GM21526 (cell line): Measurements from ENCODE around the gene CLDN5.
"Not testable (repeated sequence)": the region's sequence is repeated elsewhere in the genome, so short reads cannot be mapped to it uniquely, and the experiment has no call there.

Experiments used
- ATAC-seq: cut with Tn5 transposase; IDR thresholded peaks from one replicate; pipeline ENCODE4 v1.9.1; 2021; ENCODE audit warnings: moderate library complexity; ENCODE audit not compliant: unreplicated experiment, low FRiP score

Gene CLDN5

GRCh38 chr22:19548964-19549363 lies 24.8 kb upstream of the CLDN5 start:
- no peak for ATAC-seq

DNA sequence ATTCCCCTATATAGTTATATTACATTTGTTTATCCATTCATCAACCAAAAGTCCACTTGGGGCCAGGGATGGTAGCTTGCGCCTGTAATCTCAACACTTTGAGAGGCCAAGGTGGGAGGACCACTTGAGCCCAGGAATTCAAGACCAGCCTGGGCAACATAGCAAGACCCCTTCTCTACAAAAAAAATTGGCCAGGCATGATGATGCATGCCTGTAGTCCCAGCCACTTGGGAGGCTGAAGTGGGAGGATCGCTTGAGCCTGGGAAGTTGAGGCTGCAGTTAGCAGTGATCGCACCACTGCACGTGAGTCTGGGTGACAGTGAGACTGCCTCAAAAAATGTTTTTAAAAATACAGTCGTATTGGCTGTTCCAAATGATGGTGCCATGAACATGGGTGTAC lies 24.2 kb upstream of the CLDN5 start:
- ATAC-seq = not testable (repeated sequence)

- no peak for ATAC-seq
Observed at GRCh38 chr22:19547620-19548019, 23.4 kb upstream of the CLDN5 start.

DNA sequence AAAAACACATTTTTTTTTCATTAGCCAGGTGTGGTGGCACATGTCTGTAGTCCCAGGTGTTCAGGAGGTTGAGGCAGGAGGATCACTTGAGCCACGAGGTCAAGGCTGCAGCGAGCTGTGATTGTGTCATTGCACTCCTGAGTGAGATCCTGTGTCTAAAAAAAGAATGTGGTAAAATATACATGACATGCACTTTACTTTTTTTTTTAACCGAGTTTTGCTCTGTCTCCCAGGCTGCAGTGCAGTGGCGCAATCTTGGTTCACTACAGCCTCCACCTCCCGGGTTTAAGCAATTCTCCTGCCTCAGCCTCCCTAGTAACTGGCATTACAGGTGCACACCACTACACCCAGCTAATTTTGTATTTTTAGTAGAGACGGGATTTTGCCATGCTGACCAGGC lies 22.5 kb upstream of the CLDN5 start:
- no peak for ATAC-seq

DNA sequence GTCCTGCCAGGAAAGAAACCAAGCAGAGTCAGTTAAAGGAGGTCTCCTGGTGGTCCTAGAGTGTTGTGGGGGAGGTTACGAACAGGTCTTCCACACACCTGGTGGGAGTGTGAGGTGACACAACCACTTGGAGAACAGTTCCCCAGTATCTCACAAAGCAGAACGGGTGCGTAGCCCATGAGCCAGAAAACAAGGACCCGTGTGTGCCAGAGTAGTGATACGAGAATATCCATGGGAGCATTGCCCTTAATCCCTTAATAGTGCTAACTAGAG lies 21.7 kb upstream of the CLDN5 start:
- no peak for ATAC-seq

GRCh38 chr22:19543970-19544708 lies 19.9 kb upstream of the CLDN5 start:
- ATAC-seq = no peak

DNA sequence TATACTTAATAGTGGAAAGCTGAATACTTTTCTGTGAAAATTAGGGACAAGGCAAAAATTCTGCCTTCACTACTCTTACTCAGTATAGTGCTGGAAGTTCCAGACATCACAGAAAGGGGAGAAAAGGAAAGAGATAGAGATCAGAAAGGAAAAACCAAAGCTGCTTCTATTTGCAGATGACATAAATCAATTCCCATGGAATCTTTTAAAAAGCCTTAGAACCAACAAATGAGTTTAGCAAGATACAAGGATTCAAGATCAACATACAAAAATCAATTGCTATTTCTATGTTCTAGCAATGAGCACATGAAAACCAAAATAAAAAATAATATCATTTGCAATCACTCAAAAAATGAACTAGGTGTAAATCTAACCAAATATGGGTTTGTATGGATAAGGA lies 16.2 kb upstream of the CLDN5 start:
- no peak for ATAC-seq

GRCh38 chr22:19537941-19538488 lies 13.8 kb upstream of the CLDN5 start:
- no peak for ATAC-seq

DNA sequence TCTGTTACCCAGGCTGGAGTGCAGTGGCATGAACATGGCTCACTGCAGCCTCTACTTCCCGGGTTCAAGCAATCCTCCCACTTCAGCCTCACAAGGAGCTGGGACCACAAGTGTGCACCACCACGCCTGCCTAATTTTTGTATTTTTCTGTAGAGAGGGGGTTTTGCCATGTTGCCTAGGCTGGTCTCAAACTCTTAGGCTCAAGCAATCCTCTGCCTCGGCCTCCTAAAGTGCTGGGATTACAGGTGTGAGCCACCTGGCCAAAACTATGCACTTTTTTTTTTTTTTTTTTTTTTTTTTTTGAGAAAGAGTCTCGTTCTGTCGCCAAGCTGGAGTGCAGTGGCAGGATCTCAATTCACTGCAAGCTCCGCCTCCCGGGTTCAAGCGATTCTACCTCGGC lies 12.4 kb upstream of the CLDN5 start:
- ATAC-seq = no peak

DNA sequence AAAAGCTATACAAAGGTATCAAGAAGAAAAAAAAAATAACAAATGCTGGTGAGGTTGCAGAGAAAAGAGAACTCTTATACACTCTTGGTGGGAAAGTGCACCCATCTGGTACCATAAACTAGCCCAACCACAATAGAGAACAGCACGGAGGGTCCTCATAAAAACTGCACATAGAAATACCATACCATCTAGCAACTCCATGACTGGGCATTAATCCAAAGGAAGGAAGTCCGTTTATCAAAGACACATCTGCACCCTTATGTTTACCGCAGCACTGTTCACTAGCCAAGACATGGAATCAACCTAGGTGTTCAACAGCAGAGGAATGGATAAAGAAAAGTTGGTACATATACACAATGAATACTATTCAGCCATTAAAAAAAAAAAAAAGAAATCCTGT lies 10.8 kb upstream of the CLDN5 start:
- no peak for ATAC-seq

GRCh38 chr22:19533857-19534256 lies 9.6 kb upstream of the CLDN5 start:
- ATAC-seq = no peak

GRCh38 chr22:19533049-19533626 lies 8.9 kb upstream of the CLDN5 start:
- ATAC-seq = no peak

- not testable (repeated sequence) for ATAC-seq
Observed at GRCh38 chr22:19531327-19531726, 7.1 kb upstream of the CLDN5 start.

DNA sequence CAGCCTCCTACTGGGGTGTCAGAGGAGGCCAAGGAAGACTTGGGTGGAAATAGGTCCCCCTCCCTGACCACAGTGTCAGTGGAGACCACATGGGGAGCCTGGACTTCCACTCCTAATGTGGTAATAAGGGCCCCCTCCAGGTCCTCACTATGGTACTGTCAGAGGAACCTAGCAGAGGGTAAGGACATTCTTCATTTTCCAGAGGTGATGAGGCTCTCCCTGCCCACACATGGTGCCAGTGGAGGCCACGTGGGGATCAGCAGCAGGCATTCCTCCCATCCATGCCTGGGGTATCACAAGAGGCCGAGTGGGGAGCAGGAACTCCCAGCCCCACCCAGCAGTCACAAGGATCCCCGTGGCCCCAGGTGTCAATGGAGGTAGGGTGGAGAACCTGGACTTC lies 6.5 kb upstream of the CLDN5 start:
- no peak for ATAC-seq

DNA sequence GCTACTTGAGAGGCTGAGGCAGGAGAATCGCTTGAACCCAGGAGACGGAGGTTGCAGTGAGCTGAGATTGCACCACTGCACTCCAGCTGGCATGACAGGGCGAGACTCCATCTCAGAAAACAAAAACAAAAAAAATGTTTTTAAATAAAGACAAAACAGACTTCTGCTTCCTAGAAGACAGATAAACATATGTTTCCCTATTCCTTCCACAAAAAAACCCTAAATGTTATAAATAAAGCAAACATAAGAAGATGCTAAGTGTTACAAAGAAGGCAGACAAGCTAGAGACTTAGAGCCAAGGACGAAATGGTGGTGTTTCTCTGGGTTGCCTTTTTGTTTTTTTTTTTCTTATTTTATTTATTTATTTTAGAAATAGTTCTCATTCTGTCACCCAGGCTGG lies 5.6 kb upstream of the CLDN5 start:
- ATAC-seq = no peak

GRCh38 chr22:19527861-19528417 lies 3.7 kb upstream of the CLDN5 start:
- ATAC-seq = no peak

- no peak for ATAC-seq
Observed at GRCh38 chr22:19527321-19527721, 3.1 kb upstream of the CLDN5 start.

DNA sequence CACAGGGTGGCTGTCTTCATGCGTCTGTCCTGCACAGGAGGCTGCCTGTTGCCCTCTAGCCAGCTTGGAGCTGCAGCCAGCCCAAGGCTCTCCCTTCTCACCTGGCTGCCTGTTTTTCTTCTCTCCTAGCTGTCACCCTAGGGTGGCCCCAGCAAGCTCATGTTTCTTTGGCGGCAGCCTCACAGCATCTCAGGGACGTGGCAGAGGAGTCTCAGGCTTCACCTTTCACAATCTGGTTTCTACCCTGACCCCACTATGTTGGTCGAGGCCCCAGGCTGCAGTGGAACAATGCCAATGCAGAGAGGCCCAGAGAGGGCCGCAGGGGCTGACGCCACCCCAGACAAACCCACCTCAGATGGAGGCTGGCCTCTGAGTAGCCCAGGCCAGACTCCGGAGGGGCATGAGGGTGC lies 2.5 kb upstream of the CLDN5 start:
- ATAC-seq = no peak

- ATAC-seq = no peak
Observed at GRCh38 chr22:19526076-19526701, 2.0 kb upstream of the CLDN5 start.

- no peak for ATAC-seq
Observed at GRCh38 chr22:19525666-19526065, 1.5 kb upstream of the CLDN5 start.

GRCh38 chr22:19525116-19525660 lies 978 bp upstream of the CLDN5 start:
- no peak for ATAC-seq
